NCI-H774 (cell line): Measurements from ENCODE around the gene DACH2.

ENCODE experiments used
- DNase-seq: peaks from one replicate; lab custom pipeline; 2025; lab: John Stamatoyannopoulos, UW

The DACH2 gene

DNA sequence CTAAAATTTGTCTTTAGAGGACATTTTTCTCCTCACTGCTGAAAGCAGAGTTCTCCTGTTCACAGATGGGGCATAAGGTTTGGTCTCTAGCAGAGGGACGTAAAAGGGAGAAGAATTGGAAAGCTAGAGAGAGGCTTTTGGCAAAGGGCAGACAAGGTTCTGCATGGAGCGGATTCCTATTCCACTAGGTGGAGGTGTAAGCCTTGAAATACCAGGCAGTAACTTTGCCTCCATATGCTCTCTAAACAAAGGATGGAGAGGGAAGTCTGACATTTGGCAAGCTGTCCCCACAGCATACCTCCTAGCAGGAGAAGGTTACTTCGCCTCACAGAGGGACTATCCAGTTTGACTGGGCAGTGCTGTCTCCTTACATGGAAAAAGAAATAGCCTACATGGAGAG, 174.7 kb downstream of the DACH2 start:
- no peak for DNase-seq

DNA sequence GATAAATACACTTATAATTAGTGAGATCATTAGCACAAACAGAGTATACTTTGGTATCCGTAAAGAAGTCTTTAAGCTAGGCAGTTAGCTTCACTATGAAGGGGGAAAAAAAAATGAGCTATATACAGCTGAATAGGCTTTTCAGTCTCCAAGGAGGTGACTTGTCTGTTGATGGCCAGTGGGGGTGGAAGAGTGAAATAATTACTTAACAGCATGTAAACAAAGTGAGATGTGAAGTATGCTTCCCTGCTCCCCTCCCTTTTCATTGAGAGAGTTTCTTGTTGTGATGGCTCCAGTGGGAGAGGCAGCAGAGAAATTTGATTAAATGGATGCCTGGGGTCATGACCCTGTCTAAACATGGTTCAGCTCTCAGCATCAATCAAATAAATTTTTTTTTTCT, 180.9 kb downstream of the DACH2 start:
- DNase-seq, result no peak

DNA sequence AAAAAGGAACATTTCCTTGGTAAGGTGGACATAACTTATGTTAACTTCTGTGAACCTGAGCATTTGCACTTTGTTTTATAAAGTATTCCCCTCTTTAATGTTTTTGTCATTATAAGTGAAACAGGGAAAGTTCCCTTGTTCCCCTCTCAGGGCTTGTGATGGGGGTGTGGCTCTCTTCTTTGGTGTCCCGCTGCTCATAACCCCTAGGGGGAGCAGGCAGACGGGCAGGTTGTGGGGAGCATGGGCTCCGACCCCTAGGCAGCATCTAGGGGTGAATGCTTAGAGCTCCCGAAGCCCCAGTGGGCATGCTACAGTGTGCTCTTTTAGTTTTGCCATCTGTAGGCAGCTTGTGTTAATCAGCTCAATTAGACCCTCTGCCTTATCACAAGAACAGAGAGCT, 200.4 kb downstream of the DACH2 start:
- no peak for DNase-seq

DNA sequence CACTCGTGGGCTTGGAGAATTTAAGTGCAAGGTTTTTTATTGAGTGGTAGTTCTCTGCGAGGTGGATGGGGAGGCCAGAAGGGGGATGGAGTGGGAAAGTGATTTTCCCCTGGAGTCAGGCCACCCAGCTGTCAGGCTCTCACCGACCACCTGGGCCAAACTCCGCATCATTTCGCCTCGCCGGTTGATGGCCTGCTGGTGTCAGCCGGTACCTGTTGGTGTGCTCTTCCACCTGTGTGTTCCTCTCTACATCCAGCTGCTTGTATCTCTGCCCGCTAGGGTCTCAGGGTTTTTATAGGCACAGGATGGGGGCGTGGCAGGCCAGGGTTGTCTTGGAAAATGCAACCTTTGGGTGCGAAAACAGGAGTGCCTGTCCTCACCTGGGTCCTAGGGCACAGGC, 200.9 kb downstream of the DACH2 start:
- no peak for DNase-seq

DNA sequence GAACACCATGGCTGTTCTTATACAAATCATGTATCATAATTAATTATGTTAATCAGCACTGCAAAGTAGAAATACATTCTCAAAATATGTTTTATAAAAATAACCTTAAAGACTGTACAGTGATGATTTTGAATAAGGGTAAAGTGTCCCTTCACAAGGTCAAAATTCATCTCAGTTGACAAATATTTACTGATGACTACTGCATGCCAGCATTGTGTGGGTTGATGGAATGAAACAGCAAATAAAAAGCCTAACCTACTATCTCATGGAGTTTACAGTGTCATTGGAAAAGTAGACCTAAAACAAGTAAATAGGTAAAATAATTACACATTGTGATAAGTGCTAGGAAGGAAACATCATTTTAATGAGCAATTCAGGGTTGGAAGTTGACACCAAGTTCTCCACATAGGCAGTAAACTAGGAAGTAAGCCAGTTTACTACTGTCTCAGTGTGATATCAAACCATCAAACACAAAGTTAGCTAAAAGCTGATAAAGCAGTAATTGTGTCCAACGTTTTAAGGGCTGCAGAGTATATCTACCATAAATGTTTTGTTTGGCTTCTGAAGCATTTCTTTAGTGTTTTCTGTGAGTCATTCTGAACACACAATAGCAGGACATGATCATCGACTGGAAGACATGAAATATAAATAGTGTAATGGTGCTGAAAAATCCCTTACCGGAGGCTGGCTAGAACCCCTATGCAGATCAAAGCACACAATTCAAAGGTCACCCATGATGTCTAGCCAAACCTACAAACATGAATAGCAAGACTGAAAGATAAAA, 221.8 kb downstream of the DACH2 start:
- DNase-seq, result no peak

DNA sequence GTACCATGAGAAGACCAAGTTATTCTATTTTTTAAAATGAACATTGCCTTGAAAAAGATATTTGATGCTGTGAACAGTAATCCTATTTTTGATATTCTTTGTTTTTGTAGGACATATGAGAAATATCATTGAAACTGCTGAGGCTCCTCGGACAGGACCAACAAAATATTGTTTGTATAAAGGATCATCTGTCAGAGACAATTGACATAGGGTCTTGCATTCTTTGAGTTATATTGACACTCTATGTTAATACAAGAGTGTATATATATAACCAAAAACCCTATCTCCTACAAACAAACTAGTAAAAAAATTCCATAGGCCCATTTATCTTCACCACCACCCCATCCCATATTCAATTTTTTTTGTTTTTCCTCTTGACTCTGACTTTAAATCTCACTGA, 222.7 kb downstream of the DACH2 start:
- DNase-seq, result no peak

DNA sequence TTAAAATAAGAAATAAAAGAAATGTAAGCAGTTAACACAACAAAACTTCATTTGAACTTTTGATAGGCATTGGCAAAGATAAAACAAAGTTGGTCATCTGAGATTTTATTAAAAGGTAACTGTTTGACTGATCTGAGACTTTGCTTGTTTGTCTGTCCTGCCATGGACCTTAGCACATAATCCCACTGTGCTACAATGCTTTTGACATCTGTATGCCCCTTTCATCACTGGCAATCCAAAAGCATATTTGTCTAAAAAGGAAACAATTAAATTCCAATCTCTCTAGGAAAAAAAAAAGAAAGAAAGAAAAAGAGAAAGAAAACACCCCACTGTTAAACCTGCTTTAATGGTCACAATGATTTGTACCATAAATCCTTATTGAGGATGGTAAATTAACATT, 231.0 kb downstream of the DACH2 start:
- no peak for DNase-seq

DNA sequence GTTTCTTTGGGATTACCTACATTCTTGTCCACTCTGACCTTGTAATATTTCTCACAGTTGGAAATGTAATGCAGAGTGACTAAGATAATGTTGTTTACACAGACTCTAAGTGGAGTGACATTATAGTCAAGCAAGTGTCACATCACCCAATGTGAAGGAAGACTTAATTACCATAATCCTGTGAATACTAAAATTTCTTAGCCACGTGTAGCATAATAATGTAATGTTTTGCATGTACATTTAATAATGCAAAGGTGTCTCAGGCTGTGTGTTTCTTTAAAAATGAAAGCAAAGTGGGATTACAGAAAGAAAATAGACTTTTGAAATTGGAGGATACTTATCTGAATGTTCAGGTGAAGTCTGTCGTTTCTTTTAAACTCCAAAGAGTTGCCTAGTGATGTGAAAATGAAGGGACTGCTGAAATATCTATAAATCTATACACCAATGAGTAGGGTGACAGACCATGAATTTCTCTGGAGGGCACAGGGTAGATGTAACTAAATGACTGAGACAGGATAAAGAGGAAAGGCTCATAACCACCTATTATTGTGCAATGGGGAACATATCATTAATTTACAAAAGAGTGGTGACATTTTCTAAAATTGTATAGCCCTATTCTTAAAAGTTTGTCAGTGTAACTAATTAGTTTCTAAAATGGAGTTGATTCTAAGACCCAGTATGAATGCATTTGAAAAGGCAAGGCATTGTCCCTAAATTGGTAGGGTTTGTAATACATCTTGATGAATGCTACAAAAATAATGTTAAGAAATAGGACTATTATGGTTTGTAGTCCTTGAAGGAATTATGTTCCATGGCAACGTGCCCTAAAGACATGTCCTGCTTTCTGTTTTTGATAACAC, 235.7 kb downstream of the DACH2 start:
- no peak for DNase-seq

DNA sequence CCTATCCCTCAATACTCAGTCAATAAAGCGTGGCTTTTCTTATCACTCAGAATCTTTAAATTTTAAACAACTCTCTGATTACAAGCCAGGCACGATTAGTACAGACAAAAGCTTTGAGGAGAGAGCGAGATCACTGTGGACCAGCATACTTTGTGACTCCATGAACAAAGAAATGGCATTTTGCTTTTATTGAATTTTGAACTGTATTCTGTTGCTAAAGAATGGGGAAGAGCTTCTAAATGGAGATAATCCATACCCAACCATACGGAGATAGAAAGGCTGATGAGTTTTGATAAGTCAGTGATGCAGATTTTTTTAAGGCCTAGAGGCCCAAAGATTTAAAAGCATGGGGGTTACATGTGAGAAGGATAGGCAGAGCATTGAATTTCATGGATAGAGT, 259.1 kb downstream of the DACH2 start:
- no peak for DNase-seq

DNA sequence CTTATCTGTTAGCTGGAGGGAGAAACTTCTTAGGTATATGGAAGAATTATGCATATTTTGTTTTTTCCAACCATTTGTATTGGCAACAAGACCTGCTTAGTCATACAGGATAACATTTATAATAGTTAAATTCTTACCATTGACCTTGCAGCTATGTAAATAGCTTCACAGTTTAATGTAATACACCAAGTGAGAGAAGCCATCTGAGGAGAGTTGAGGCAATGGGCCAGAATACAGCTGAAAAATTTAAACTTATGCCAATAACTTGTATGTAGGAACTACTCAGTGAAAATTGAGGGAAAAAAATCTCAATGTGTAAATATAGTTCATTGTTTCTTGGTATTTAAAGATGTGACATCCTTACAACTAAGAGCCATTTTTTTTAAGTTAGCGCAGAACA, 273.5 kb downstream of the DACH2 start:
- DNase-seq, result no peak

DNA sequence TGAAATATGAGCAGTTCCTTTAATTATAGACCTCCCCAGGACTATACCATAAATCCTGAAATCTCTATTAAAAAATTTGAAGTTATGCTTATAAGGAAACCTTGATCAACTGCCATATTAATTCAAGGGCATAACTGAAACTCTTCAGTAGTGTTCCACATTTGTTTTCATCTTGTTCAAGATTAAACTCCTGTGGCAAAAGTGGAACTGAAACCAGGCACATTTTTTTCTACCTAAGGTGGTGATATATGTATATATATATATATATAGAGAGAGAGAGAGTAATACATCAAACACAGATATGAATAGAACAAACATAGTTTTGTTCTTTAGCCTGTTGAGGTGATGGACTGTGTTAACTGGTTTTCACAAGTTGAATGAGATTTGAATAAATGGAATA, 287.9 kb downstream of the DACH2 start:
- no peak for DNase-seq

DNA sequence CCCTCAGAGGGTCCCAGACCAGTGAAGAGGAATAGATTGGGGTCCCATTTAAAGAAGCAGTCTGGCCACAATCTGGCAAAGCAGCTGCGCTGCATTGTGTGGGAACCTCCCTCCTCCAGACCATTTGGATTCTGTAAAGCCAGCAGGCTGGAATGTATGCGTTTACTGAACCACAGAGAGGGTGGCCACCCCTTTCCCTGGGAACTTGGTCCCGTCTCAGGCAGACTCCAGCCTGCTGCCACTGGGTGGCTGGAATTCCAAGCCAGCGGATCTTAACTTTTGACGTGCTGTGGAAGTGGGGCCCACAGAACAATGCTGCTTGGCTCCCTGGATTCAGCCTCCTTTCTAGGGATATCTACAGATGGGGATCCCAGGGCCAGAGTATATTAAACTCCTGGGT, 307.2 kb downstream of the DACH2 start:
- no peak for DNase-seq

DNA sequence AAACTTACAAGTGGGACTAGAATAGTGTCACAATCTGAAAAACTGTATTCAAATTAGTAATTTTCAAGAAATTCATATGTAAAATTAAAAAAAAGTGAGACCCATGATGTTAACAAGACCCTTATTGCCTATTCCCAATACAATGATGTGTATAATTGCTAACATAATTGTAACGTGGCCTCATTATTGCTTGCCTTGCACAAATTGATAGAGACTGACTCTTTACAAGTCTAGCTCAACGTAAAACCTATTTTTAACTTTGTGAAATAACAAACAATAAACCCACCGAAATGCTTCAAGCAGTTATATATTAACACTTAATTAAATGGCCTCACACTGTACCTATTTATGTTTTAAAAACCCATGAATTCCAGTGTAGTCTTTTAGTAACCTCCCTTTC, 312.5 kb downstream of the DACH2 start:
- DNase-seq, result no peak

DNA sequence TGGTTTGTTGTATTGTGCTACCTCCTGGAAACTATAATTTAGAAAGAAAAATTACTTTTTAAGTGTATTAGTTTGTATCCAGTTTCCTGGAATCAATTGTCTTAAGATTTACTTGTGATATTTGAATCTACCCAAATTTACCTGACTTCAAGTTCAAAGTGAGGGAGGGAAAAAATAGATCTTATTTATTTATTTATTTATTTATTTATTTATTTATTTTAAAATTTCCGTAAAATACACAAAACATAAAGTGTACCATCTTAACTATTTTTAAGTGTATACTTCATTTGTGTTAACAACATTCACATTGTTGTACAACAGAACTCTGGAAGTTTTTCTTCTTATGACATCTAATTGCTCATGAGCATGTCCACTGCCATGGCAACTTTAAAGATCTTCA, 356.0 kb downstream of the DACH2 start:
- no peak for DNase-seq

DNA sequence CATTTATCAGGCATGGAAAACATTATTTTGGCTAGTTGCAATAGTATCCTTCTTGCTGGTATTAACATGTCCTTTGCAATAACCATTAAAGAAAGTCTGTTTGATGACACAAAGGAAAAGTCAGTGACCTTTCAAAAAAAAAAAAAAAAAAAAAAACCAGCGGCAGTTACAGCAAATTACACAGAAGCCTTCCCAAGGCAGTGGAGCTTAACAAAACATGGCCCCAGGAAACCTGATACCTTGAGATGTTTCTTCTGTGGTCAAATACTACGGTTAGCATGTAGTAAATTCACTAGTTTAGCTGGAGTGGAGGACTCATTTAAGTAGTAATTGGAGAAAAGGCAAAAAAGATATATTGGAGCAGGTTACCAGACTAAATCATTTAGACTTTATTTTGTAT, 359.1 kb downstream of the DACH2 start:
- no peak for DNase-seq

DNA sequence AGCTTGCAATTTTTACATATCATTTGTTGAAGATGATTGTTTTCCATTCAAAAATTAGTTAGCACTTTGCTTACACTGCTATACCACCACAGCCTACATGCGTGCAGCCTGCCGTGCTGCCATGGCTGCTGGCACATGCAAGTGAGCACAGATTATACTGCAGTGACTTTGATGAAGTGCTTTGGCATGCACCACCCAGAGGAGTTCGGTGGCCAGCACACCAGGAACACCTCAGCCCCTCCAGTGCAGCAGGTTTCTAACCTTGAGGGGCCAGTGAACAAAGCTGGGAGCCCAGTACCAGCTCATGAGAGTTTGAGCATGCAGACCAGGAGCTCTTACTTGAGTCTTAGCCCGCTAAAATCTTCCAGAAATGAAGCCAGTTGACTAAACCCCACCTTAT, 431.5 kb downstream of the DACH2 start:
- DNase-seq, result no peak

DNA sequence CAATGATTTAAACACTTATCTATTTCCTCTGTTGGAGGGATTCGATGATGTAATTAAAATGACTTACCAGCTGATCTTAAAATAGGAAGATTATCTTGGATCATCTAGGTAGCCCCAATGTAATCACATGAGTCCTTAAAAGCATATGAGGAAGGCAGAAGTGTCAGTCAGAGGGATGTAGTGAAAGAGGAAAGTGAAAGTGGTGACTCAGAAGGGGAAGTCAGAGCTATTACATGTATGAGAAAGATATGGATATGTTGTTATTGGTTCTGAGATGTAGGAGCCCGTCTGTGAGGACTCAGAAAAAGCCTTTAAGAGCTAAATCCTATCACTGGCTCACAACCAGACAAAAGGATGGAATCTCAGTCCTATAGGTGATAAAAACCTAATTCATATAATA, 456.4 kb downstream of the DACH2 start:
- no peak for DNase-seq

DNA sequence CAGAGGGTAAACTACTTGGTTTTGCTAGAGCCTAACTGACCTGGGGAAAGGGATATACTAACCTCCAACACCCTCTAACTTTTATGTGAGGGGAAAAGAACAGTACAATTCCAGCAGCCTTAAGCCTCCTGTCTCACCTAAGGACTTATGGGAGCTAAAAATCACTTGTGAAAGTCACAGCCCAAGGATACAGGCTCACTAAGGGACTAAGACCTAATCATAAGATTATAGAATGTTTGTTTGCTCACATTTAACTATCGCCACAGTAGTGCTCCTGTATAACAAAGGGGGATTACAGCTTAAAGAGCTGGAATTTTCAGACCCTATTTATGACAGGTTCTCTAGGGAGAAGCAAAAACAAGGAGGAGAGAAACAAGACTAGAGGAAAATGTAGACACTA, 548.7 kb downstream of the DACH2 start:
- DNase-seq, result no peak

DNA sequence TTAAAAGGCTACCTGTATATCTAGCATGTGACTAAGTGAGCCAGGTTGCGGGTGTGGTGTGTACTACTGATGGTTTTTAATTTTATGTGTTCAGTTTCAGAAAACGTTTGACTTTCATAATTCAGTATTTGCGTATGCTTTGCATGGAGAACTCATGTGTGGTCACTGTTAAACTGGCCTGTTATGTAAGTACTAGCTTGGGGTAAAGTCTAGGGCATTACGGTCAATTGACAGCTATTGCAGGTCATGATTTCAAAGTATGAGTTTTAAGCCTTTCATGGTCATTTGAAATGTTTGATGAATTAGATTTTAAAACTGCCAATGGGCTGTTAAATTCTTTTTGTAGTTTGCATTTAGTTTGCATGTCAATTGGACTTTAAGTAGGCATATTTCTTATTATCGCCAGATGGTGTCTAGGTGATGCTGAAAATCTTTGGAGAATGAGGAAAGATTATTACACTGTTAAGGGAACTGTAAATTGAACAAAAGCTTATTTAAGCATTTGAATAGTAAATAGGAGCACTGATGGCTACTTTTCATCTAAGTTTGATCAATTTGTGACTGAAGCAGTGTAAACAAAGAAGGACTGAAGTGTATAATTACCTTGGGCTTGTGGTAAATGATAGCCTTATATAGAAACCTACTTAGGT, 563.4 kb downstream of the DACH2 start:
- no peak for DNase-seq

DNA sequence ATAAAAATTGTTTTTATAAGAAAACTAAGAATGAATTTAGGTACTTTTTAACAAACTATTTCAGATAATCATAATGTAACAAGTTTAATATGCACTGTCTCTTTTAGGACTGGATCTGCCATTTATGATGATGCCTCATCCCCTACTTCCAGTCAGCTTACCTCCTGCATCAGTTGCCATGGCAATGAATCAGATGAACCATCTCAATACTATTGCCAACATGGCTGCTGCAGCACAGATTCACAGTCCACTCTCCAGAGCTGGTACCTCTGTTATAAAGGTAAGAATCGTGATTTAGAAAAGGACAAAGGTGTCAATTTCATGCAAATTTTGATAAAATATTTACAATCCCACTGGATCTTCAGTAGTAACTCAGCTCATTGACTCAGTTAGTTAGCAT, 566.2 kb downstream of the DACH2 start:
- no peak for DNase-seq

DNA sequence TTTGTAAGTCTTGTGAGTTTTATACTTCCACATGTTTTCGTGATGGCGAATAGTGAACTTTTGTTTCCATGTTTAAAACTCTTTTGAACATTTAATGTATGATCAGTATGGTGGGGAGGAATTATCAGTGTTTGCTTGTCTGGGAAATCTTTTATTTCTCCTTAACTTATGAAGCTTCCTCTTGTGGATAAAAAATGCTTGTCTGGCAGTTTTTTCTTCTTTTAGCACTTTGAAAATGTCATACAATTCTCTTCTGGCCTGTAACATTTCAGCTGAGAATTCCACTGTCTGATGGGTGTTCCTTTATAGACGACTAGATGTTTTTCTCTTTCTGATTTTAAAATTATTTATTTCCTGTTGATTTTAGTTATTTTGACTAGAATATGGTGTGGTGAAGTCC, 576.0 kb downstream of the DACH2 start:
- no peak for DNase-seq

DNA sequence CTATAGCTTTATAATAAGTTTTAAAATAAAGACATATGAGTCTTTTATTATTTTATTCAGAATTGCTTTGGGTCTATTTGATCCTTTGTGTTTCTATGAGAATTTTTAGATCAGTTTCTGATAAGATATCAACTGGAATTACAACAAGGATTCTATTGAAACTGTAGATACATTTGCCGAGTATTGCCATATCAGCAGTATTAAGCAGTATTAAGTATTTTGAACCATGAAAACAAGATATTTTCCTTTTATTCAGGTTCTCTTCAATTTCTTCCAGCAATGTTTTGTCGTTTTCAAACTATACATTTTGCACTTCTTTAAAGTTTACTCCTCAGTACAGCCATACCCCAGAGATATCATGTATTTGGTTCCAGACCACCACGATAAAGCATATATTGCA, 598.8 kb downstream of the DACH2 start:
- no peak for DNase-seq

DNA sequence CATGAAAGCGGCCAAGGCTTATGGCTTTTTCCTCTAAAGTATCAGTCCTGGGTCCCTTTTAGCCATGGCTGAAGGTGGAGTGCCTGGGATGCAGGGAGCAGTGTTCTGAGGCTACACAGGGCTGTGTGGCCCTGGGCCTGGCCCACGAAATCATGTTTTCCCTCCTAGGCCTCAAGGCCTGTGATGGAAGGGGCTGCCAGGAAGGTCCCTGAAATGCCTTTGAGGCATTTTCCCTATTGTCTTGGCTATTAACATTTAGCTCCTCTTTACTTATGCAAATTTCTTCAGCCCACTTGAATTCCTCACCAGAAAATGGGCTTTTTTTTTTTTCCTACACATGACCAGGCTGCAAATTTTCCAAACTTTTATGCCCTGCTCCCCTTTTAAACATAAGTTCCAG, 657.0 kb downstream of the DACH2 start:
- DNase-seq, result no peak
